CD8-positive, alpha-beta memory T cell (primary cell): ENCODE measurements around the gene TMEM131. TPM values are rescaled to one million over a fixed set of nuclear protein-coding genes. Genes with fewer than 3 reads are reported as not detected.
"Not testable (repeated sequence)": the region's sequence is repeated elsewhere in the genome, so short reads cannot be mapped to it uniquely, and the experiment has no call there.

Experiments used
- CTCF ChIA-PET: fragments of 350-600 bp; sonication (Branson Sonifier 250); formaldehyde crosslinking; loops from one replicate; lab custom pipeline; 2021; ENCODE audit warnings: antibody characterized with exemption; lab: Charles Lee
- POLR2A ChIA-PET: fragments of 350-600 bp; sonication (Branson Sonifier 250); formaldehyde crosslinking; loops from one replicate; lab custom pipeline; 2021; ENCODE audit warnings: antibody characterized with exemption; lab: Charles Lee
- DNase-seq, 5 donors: peaks; one replicate each; pipeline versions ENCODE4 v3.0.0 to v3.0.0-alpha.2; 2020 to 2022; ENCODE audit warnings: mixed read lengths in 1 of 5
- H3K27ac ChIP-seq: one replicate; pipeline ENCODE4 v1.7.0; 2013; ENCODE audit warnings: low read depth, mild to moderate bottlenecking, low read length, moderate library complexity
- H3K27me3 ChIP-seq: 2 replicates; pipeline ENCODE4 v1.7.0; 2013; ENCODE audit warnings: low read length, mild to moderate bottlenecking; ENCODE audit not compliant: insufficient read depth, poor library complexity, severe bottlenecking
- H3K36me3 ChIP-seq: 2 replicates; pipeline ENCODE4 v1.7.0; 2013; ENCODE audit warnings: mild to moderate bottlenecking, low read length, moderate library complexity; ENCODE audit not compliant: insufficient read depth
- H3K4me1 ChIP-seq: 2 replicates; pipeline ENCODE4 v1.7.0; 2013; ENCODE audit warnings: mild to moderate bottlenecking, low read length, moderate library complexity; ENCODE audit not compliant: insufficient read depth
- H3K4me3 ChIP-seq: 2 replicates; pipeline ENCODE4 v1.7.0; 2013; ENCODE audit warnings: mild to moderate bottlenecking, low read length
- H3K9me3 ChIP-seq: 2 replicates; pipeline ENCODE4 v1.7.0; 2013; ENCODE audit warnings: mild to moderate bottlenecking, low read length
- H3K27ac Mint-ChIP-seq, 8 donors: one replicate each; pipeline ENCODE4 v1.8.0; 2020 to 2021; ENCODE audit warnings: mixed read lengths in 8 of 8, mild to moderate bottlenecking in 6 of 8, inconsistent platforms in 3 of 8, moderate library complexity in 3 of 8
- H3K27me3 Mint-ChIP-seq, 2 donors: one replicate each; pipeline ENCODE4 v1.8.0; 2020 to 2021; ENCODE audit warnings: mixed read lengths in 2 of 2, mild to moderate bottlenecking in 1 of 2, moderate library complexity in 1 of 2
- H3K36me3 Mint-ChIP-seq, 3 donors: one replicate each; pipeline ENCODE4 v1.8.0; 2020 to 2021; ENCODE audit warnings: mixed read lengths in 3 of 3, inconsistent platforms in 1 of 3, mild to moderate bottlenecking in 1 of 3
- H3K4me1 Mint-ChIP-seq, 3 donors: one replicate each; pipeline ENCODE4 v1.8.0; 2020 to 2021; ENCODE audit warnings: mixed read lengths in 3 of 3, inconsistent platforms in 1 of 3, mild to moderate bottlenecking in 1 of 3
- H3K4me3 Mint-ChIP-seq, 7 donors: one replicate each; pipeline ENCODE4 v1.8.0; 2020 to 2021; ENCODE audit warnings: mixed read lengths in 7 of 7, mild to moderate bottlenecking in 6 of 7, moderate library complexity in 4 of 7, inconsistent platforms in 2 of 7
- H3K9me3 Mint-ChIP-seq, 5 donors: one replicate each; pipeline ENCODE4 v1.8.0; 2020 to 2022; ENCODE audit warnings: mixed read lengths in 5 of 5, mild to moderate bottlenecking in 3 of 5, moderate library complexity in 2 of 5, inconsistent platforms in 1 of 5
- polyA plus RNA-seq: library from polyadenylated mRNA; unstranded; fragments of 300-500 nt; fragmentation: Illumina TruSeq; gene quantifications from one replicate; pipeline ENCODE4 v1.2.3, GENCODE V29; 2021
- total RNA-seq, 2 experiments: library from RNA; stranded (reverse); gene quantifications; one replicate each; pipeline ENCODE4 v1.2.3, GENCODE V29; 2021

The TMEM131 gene
- total and polyA plus RNA-seq, 3 experiments from 2014 or later, result 14.4 to 35.4 (median 34.7) TPM

DNA sequence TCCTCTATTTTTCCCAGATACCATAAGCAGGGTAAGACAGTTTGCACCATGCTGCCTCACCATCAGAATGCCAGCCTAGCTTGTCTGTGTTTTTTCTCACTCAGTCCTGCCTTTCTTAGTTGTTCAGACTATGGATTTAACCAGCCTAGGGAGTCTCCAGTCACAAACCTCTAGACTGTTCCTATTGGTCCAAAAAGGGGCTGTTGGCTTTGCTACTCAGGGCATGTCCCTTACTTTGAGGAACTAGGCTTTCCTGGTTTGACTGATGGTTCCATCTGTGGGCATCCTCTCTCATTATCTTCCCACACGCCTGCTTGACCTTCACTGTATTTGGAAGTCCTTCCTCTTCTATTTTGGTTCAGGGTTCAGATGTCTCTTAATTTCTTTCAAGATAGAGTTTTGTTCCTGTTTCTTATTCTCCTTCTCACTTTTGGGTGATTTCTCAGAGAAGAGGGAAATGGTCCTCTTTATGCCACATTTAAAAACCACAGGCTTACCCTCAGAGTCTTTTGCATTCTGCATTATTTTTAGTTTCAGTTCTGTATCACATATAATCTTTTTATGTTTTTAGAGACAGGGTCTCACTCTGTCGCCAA, 31.3 kb upstream of the TMEM131 start:
- Histone ChIP-seq H3K4me1 (peaks cover 13% of the 10 kb centered on the region), H3K36me3 (no peaks in the 10 kb centered on the region), H3K27me3 (no peaks in the 10 kb centered on the region), H3K9me3 (no peaks in the 10 kb centered on the region), H3K4me3 (no peak overlapping the region), H3K27ac (no peak overlapping the region)
- ChIA-PET POLR2A (no interaction called here), CTCF (no interaction called here)
- peak overlapping the region in 3 of 8 donors; percentile 6 to 43 (median 18) for H3K27ac Mint-ChIP-seq
- no peaks in the 10 kb centered on the region for H3K9me3 Mint-ChIP-seq
- H3K36me3 Mint-ChIP-seq, result no peaks in the 10 kb centered on the region
- peaks cover 5 to 16% of the 10 kb centered on the region in 2 donors for H3K27me3 Mint-ChIP-seq
- peak overlapping the region in 6 of 7 donors; percentile 34 to 62 (median 50) for H3K4me3 Mint-ChIP-seq
- no peak for DNase-seq
- peaks cover 13 to 29% (median 24%) of the 10 kb centered on the region in 3 donors for H3K4me1 Mint-ChIP-seq

DNA sequence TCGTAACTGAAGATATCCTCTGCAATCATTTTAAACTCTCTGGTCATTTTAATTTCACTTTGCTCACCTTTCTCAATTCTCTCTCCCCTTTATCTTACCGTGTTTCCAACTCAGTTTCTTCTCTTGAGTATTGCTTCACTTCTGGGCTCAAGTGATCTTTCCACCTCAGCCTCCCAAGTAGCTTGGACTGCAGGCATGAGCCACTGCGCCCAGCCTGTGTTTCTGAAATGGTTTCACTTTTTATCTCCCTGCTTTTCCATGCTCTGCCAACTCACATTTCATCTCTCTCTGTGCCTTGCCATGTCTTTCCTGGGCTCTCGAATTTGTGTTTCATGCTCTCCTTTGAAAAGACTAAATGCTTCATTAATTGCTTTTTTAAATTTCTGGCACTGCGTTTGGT, 30.5 kb upstream of the TMEM131 start:
- Mint-ChIP-seq H3K27me3 (peaks cover 10 to 19% of the 10 kb centered on the region in 2 donors), H3K4me3 (peak overlapping the region in 6 of 7 donors; percentile 38 to 61 (median 50)), H3K27ac (peak overlapping the region in 2 of 8 donors; percentile 43 to 49), H3K4me1 (peaks cover 13 to 29% (median 24%) of the 10 kb centered on the region in 3 donors), H3K9me3 (no peaks in the 10 kb centered on the region), H3K36me3 (no peaks in the 10 kb centered on the region)
- Histone ChIP-seq H3K9me3 (no peaks in the 10 kb centered on the region), H3K4me3 (no peak overlapping the region), H3K4me1 (peaks cover 13% of the 10 kb centered on the region), H3K36me3 (no peaks in the 10 kb centered on the region), H3K27ac (no peak overlapping the region), H3K27me3 (no peaks in the 10 kb centered on the region)
- ChIA-PET POLR2A (no interaction called here), CTCF (no interaction called here)
- no peak for DNase-seq

DNA sequence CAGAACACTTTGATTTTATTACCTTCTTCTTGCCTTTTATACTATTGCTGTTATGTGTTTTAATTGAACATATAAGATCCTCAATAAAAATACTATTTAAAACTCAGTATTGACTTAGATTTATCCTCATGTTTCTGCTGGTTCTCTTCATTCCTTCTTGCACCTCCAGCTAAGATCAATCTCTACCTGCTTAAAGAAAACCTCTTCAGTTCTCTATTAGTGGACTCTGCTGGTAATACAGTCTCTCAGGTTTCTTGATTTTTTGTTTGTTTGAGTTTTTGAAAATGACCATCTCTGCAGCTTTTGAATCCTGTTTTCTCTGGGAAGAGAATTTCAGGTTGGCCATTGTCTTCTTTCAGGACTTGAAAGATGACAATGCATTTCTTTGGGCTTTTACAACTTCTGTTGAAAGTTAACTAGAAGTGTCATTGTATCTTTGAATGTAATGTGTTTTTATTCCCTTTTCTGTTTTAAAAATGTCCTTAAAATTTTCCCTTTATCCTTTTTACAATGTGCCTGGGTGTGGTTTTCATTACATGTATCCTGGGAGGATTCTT, 29.8 kb upstream of the TMEM131 start:
- Histone ChIP-seq H3K4me3 (no peak overlapping the region), H3K9me3 (no peaks in the 10 kb centered on the region), H3K27ac (no peak overlapping the region), H3K4me1 (peaks cover 13% of the 10 kb centered on the region), H3K27me3 (no peaks in the 10 kb centered on the region), H3K36me3 (no peaks in the 10 kb centered on the region)
- DNase-seq, result no peak
- H3K4me3 Mint-ChIP-seq, result no peak overlapping the region
- ChIA-PET CTCF (no interaction called here), POLR2A (no interaction called here)
- no peak overlapping the region for H3K27ac Mint-ChIP-seq
- H3K27me3 Mint-ChIP-seq, result peaks cover 10 to 19% of the 10 kb centered on the region in 2 donors
- no peaks in the 10 kb centered on the region for H3K36me3 Mint-ChIP-seq
- peaks cover 13 to 29% (median 24%) of the 10 kb centered on the region in 3 donors for H3K4me1 Mint-ChIP-seq
- no peaks in the 10 kb centered on the region for H3K9me3 Mint-ChIP-seq

DNA sequence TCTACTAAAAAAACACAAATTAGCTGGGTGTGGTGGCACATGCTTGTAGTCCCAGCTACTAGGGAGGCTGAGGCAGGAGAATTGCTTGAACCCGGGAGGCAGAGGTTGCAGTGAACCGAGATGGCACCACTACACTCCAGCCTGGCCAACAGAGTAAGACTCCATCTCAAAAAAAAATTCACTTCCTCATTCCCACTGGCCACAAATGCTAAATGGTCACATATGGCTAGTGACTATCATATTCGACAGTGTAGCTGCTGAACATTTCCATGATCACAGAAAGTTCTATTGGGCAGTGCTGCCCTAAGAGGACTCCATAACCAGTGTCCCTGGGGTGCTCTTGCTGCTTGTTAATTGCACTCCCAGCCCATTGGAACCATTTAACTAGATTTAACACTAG, 26.3 kb upstream of the TMEM131 start:
- H3K4me1 ChIP-seq, H3K36me3 ChIP-seq, H3K27ac Mint-ChIP-seq, H3K27ac ChIP-seq, H3K9me3 ChIP-seq, DNase-seq, H3K4me3 Mint-ChIP-seq, POLR2A ChIA-PET, H3K36me3 Mint-ChIP-seq, CTCF ChIA-PET, H3K9me3 Mint-ChIP-seq, H3K4me3 ChIP-seq, H3K27me3 ChIP-seq: not testable (repeated sequence)
- H3K27me3 Mint-ChIP-seq, result peaks cover 10 to 24% of the 10 kb centered on the region in 2 donors
- H3K4me1 Mint-ChIP-seq, result peaks cover 10 to 15% (median 13%) of the 10 kb centered on the region in 3 donors

DNA sequence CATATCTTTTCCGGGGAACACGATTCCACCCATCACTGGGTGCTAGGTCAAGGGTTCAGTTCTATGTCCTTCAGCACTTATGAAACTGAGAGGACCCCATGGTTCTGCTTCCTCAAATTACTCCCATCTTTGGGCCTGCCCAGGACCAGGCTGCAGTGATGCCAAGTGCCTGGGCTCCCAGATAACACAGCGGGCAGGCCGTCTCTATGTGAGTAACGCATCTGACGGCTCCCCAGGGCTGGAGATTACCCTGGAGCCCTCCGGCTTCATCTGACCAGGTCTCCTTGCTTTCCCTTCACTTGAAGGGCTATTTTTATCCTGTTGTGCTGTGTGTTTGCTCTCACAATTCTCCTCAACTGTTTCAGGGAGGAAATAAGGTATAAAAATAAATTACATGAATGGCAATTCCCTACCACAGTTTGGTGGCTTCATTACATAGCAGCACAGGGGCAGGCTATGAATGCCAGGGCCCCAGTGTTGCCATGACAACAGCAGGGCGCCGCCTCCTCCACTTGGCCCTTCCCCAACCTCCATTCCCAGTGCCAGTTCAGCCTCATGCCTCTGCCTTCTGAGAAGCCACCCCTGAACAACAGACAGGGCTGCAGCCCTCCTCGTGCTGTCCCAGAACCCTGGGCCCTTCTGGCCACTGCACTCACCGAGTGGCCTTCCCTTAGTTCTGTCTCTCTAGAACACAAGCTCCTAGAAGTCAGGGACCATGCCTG, 25.4 kb upstream of the TMEM131 start:
- H3K36me3 Mint-ChIP-seq, result peaks cover 0 to 2% (median 0%) of the 10 kb centered on the region in 3 donors

DNA sequence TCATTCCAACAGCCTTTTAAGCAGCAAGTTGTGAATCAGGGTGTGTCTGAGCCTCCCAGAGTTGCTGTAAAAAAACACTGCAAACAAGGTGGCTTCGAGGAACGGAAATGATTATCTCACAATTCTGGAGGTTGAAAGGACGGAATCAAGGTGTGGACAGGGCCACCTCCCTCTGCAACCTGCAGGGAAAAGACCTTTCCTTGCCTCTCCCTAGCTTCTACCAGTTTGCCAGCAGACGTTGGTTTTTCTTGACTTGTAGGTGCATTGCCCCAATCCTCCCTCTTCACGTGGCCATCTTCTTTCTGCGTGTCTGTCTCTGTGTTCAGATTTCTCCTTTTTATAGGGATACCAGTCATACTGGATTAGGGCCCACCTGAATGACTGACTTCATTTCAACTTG, 24.8 kb upstream of the TMEM131 start:
- Mint-ChIP-seq H3K27ac (no peak overlapping the region), H3K36me3 (peaks cover 0 to 2% (median 0%) of the 10 kb centered on the region in 3 donors), H3K4me1 (no peaks in the 10 kb centered on the region), H3K4me3 (no peak overlapping the region), H3K27me3 (peaks cover 13 to 20% of the 10 kb centered on the region in 2 donors), H3K9me3 (no peaks in the 10 kb centered on the region)
- ChIA-PET POLR2A (no interaction called here), CTCF (no interaction called here)
- Histone ChIP-seq H3K27me3 (no peaks in the 10 kb centered on the region), H3K4me3 (no peak overlapping the region), H3K9me3 (no peaks in the 10 kb centered on the region), H3K27ac (no peak overlapping the region), H3K36me3 (no peaks in the 10 kb centered on the region), H3K4me1 (no peaks in the 10 kb centered on the region)
- DNase-seq, result no peak

More for the DNA sequence above, 25.4 kb upstream of the TMEM131 start:
- H3K4me1 Mint-ChIP-seq, result peaks cover 2 to 6% (median 4%) of the 10 kb centered on the region in 3 donors
- no peaks in the 10 kb centered on the region for H3K9me3 ChIP-seq
- no peaks in the 10 kb centered on the region for H3K27me3 ChIP-seq
- H3K27ac Mint-ChIP-seq, result no peak overlapping the region
- CTCF ChIA-PET, result no interaction called here
- H3K4me3 ChIP-seq, result no peak overlapping the region
- no peaks in the 10 kb centered on the region for H3K36me3 ChIP-seq
- POLR2A ChIA-PET, result no interaction called here
- no peaks in the 10 kb centered on the region for H3K9me3 Mint-ChIP-seq
- no peak overlapping the region for H3K4me3 Mint-ChIP-seq
- H3K4me1 ChIP-seq, result peaks cover under 1% of the 10 kb centered on the region
- H3K27me3 Mint-ChIP-seq, result peaks cover 12 to 23% of the 10 kb centered on the region in 2 donors
- no peak overlapping the region for H3K27ac ChIP-seq
- no peak for DNase-seq

DNA sequence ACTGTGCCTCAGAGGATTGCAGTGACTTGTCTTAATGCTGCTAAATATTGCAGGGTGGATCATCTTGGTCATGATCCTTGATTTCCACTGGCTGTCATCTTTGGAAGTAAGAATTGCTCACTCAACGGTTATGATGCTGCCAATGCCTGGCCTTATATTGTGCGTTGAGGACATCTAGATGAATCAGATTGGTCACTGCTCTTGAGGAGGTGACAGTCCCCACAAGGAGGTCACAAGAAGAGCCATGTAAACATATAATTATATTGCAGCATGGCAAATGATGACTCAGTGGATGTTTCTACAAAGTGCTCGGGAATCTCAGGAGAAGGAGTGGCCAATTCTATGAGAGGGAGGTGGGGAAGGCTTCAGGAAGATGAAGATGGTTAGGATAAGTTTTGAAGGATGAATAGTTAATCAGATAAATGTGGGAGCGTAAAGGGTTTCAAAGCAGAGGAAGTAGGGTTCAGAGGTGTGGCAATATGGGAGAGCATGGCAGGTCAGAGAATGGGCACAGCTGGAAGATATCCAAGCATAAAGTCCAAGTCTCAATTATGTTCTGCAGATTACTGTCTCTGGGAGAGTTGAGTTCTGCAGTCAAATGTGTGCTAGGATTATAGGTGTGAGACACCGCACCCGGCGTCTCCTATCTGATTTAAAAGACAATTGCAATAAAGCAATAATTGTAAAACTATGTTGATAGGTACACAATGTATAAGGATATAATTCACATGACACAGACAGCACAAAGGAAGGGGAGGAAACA, 21.3 kb upstream of the TMEM131 start:
- no peak for DNase-seq
- no peak overlapping the region for H3K27ac Mint-ChIP-seq
- Histone ChIP-seq H3K4me1 (no peaks in the 10 kb centered on the region), H3K36me3 (no peaks in the 10 kb centered on the region), H3K27ac (no peak overlapping the region), H3K4me3 (no peak overlapping the region), H3K9me3 (no peaks in the 10 kb centered on the region), H3K27me3 (no peaks in the 10 kb centered on the region)
- CTCF ChIA-PET, result no interaction called here
- no peaks in the 10 kb centered on the region for H3K9me3 Mint-ChIP-seq
- POLR2A ChIA-PET, result no interaction called here
- H3K36me3 Mint-ChIP-seq, result peaks cover 0 to 2% (median 0%) of the 10 kb centered on the region in 3 donors
- H3K4me1 Mint-ChIP-seq, result peaks cover 4 to 6% (median 4%) of the 10 kb centered on the region in 3 donors
- H3K4me3 Mint-ChIP-seq, result no peak overlapping the region
- H3K27me3 Mint-ChIP-seq, result peaks cover 15 to 30% of the 10 kb centered on the region in 2 donors
